Activated CD4-positive, alpha-beta T cell treated with anti-CD3 and anti-CD28 coated beads, Interleukin-2, amount 10 ng/mL, durations not matched to agents 24 days and 14 days (primary cell): Measurements from ENCODE around the gene F8A3. TPM values are rescaled to one million over a fixed set of nuclear protein-coding genes. Genes with fewer than 3 reads are reported as not detected.

Experiments
- total RNA-seq: library from RNA; stranded (reverse); gene quantifications from 2 replicates; pipeline ENCODE4 v1.2.3, GENCODE V29; 2022

F8A3 gene
- total RNA-seq, 1 donor from 2014 or later = 29.1 TPM

Other genes with a start within 250 kb of the F8A3 start
- gene VBP1, start 242.2 kb downstream of the F8A3 start, total RNA-seq = 86.4 and 87.5 TPM in 2 replicates
- gene RAB39B, start 194.1 kb downstream of the F8A3 start, total RNA-seq = 9.5 and 9.9 TPM in 2 replicates
- gene CLIC2, start 124.0 kb downstream of the F8A3 start, total RNA-seq = 0.17 and 0.58 TPM in 2 replicates
- gene F8A2, start 76.5 kb downstream of the F8A3 start, total RNA-seq = not detected in 2 replicates
- gene SPRY3, start 154.0 kb upstream of the F8A3 start, total RNA-seq = 0.16 and 0.21 TPM in 2 replicates
- 7.1 and 9.0 TPM in 2 replicates for gene TMLHE, start 154.3 kb upstream of the F8A3 start, total RNA-seq